ENCODE results near the gene ZFAND3. TPM values are rescaled to one million over a fixed set of nuclear protein-coding genes. Genes with fewer than 3 reads are reported as not detected.
A peak's percentile ranks its signal among the peaks of the same experiment; 100 is the strongest.

The ZFAND3 gene
- total and polyA plus RNA-seq, 2 donors (not counting 3 experiments of a cell fraction or from before 2014, with no cell fraction given) = 15.4 to 54.2 TPM

GRCh38 chr6:37913210-37913609 lies 93.7 kb downstream of the ZFAND3 start:
- no peak overlapping the region for H3K27ac ChIP-seq (ENCODE audit: insufficient read depth, low read depth, low read length)
- H3K4me3 ChIP-seq (replicated peaks in 1 of 3; ENCODE audit: insufficient read depth in 1 of 3, low read depth in 1 of 3, low read length in 3 of 3) = no peak overlapping the region
- dilution Hi-C loops (cut with MboI; ENCODE audit: extremely low pct_ligation_motif_present, low sequenced_read_pairs) = no loop called here
- no peaks in the 10 kb centered on the region for H3K9me1 ChIP-seq (replicated peaks; ENCODE audit: control insufficient read depth, extremely low read depth, insufficient read depth, low read length)
- no peak overlapping the region for H3K9ac ChIP-seq (replicated peaks; ENCODE audit: extremely low read depth, insufficient read depth, low read length)
- CTCF ChIA-PET = interaction anchor here (0.6 kb wide), 1 partner anchor 541 kb away, joined by 3 read pairs; no protein-coding TSS in a partner anchor
- H2AFZ ChIP-seq (ENCODE audit: low read depth, low read length) = no peak overlapping the region
- no peaks in the 10 kb centered on the region for H3K36me3 ChIP-seq (ENCODE audit: control insufficient read depth in 2 of 2, extremely low read depth in 1 of 2, insufficient read depth in 2 of 2, low read length in 2 of 2)
- POLR2A ChIA-PET = no interaction called here
- no peak for DNase-seq (ENCODE audit: low read depth, low spot score)
- no peaks in the 10 kb centered on the region for H3K27me3 ChIP-seq (ENCODE audit: control insufficient read depth in 2 of 2, insufficient read depth in 2 of 2, low read length in 2 of 2)
- FAIRE-seq = no peak
- BruUV-seq (replicated peaks) = no TSS peak
- H3K4me2 ChIP-seq (ENCODE audit: insufficient read depth, low read length) = no peak overlapping the region
- TF ChIP-seq MYC (IDR thresholded peaks at IDR 0.05; ENCODE audit: low read depth, low read length) (no peak), FOS (IDR thresholded peaks at IDR 0.05; ENCODE audit: borderline replicate concordance, insufficient read depth, low read length) (peak; percentile 27), MAX (IDR thresholded peaks at IDR 0.05; ENCODE audit: insufficient read depth, insufficient read length) (no peak)
- H3K79me2 ChIP-seq (ENCODE audit: control insufficient read depth, insufficient read depth, low read length) = peaks cover 87% of the 10 kb centered on the region
- intact Hi-C loops (cut with micrococcal nuclease) = no loop called here
- H3K4me1 ChIP-seq (ENCODE audit: control insufficient read depth, extremely low read depth, insufficient read depth, low read length) = no peaks in the 10 kb centered on the region
- peaks cover 14% of the 10 kb centered on the region for H4K20me1 ChIP-seq (replicated peaks; ENCODE audit: control insufficient read depth, extremely low read depth, insufficient read depth, low read length)
- no peaks in the 10 kb centered on the region for H3K9me3 ChIP-seq (replicated peaks; ENCODE audit: control insufficient read depth, insufficient read depth, low read length)

GRCh38 chr6:37915463-37915862 lies 95.9 kb downstream of the ZFAND3 start:
- H4K20me1 ChIP-seq (replicated peaks; ENCODE audit: control insufficient read depth, extremely low read depth, insufficient read depth, low read length) = peaks cover 7% of the 10 kb centered on the region
- dilution Hi-C loops (cut with MboI; ENCODE audit: extremely low pct_ligation_motif_present, low sequenced_read_pairs) (no loop called here), intact Hi-C loops (cut with micrococcal nuclease) (no loop called here)
- DNase-seq (ENCODE audit: low read depth, low spot score) (no peak), FAIRE-seq (no peak)
- ChIA-PET CTCF (interaction anchor here (1.3 to 1.4 kb wide), 2 partner anchors 27 to 124 kb away, joined by 3 to 4 read pairs; no protein-coding TSS in a partner anchor), POLR2A (no interaction called here)
- H3K9me3 ChIP-seq (replicated peaks; ENCODE audit: control insufficient read depth, insufficient read depth, low read length) = no peaks in the 10 kb centered on the region
- TF ChIP-seq JUN (IDR thresholded peaks at IDR 0.05; ENCODE audit: borderline replicate concordance, insufficient read depth, insufficient read length, low read depth) = no peak
- TF ChIP-seq CTCF (IDR thresholded peaks at IDR 0.05; ENCODE audit: extremely low read depth in 1 of 2, insufficient read depth in 1 of 2, low read depth in 1 of 2, low read length in 2 of 2) = no peak
- no peaks in the 10 kb centered on the region for H3K36me3 ChIP-seq (ENCODE audit: control insufficient read depth in 2 of 2, extremely low read depth in 1 of 2, insufficient read depth in 2 of 2, low read length in 2 of 2)
- H3K27ac ChIP-seq (ENCODE audit: insufficient read depth, low read depth, low read length) = no peak overlapping the region
- no peaks in the 10 kb centered on the region for H3K9me1 ChIP-seq (replicated peaks; ENCODE audit: control insufficient read depth, extremely low read depth, insufficient read depth, low read length)
- H3K4me1 ChIP-seq (ENCODE audit: control insufficient read depth, extremely low read depth, insufficient read depth, low read length) = no peaks in the 10 kb centered on the region
- BruUV-seq (replicated peaks) = no TSS peak
- H3K79me2 ChIP-seq (ENCODE audit: control insufficient read depth, insufficient read depth, low read length) = peaks cover 85% of the 10 kb centered on the region
- H2AFZ ChIP-seq (ENCODE audit: low read depth, low read length) = no peak overlapping the region
- no peak overlapping the region for H3K9ac ChIP-seq (replicated peaks; ENCODE audit: extremely low read depth, insufficient read depth, low read length)
- H3K4me2 ChIP-seq (ENCODE audit: insufficient read depth, low read length) = no peak overlapping the region
- no peaks in the 10 kb centered on the region for H3K27me3 ChIP-seq (ENCODE audit: control insufficient read depth in 2 of 2, insufficient read depth in 2 of 2, low read length in 2 of 2)
- no peak overlapping the region for H3K4me3 ChIP-seq (replicated peaks in 1 of 3; ENCODE audit: insufficient read depth in 1 of 3, low read depth in 1 of 3, low read length in 3 of 3)
